Activated T-helper 17 cell treated with anti-CD3 and anti-CD28 coated beads, Interleukin-2, amount 50 U/mL, for 72 hours (primary cell): ENCODE measurements around the gene RNU1-4. TPM values are rescaled to one million over a fixed set of nuclear protein-coding genes. Genes with fewer than 3 reads are reported as not detected.
A peak's percentile ranks its signal among the peaks of the same experiment; 100 is the strongest.
"Not testable (repeated sequence)": the region's sequence is repeated elsewhere in the genome, so short reads cannot be mapped to it uniquely, and the experiment has no call there.

Source experiments
- ATAC-seq: fragments of 150-1000 bp; cut with Tn5 transposase; replicated peaks from 2 replicates; pipeline ENCODE4 v1.10.0; 2021; ENCODE audit warnings: mild to moderate bottlenecking, moderate library complexity
- H3K27ac Mint-ChIP-seq: one replicate; pipeline ENCODE4 v1.8.0; 2022; ENCODE audit warnings: mixed read lengths
- H3K27me3 Mint-ChIP-seq: one replicate; pipeline ENCODE4 v1.8.0; 2022; ENCODE audit warnings: mixed read lengths
- H3K36me3 Mint-ChIP-seq: one replicate; pipeline ENCODE4 v1.8.0; 2022; ENCODE audit warnings: low read depth, mild to moderate bottlenecking, mixed read lengths
- H3K4me1 Mint-ChIP-seq: one replicate; pipeline ENCODE4 v1.8.0; 2022; ENCODE audit warnings: mixed read lengths
- H3K4me3 Mint-ChIP-seq: one replicate; pipeline ENCODE4 v1.8.0; 2022; ENCODE audit warnings: mild to moderate bottlenecking, mixed read lengths
- H3K9me3 Mint-ChIP-seq: one replicate; pipeline ENCODE4 v1.8.0; 2022; ENCODE audit warnings: mixed read lengths
- total RNA-seq, 2 donors: library from RNA; stranded (reverse); gene quantifications; one replicate each; pipeline ENCODE4 v1.2.3, GENCODE V29; 2022

The RNU1-4 gene
- total RNA-seq, 2 donors from 2014 or later, result 1,202 to 2,371 TPM

- not testable (repeated sequence) for H3K27me3 Mint-ChIP-seq, H3K4me1 Mint-ChIP-seq, H3K36me3 Mint-ChIP-seq, H3K27ac Mint-ChIP-seq, ATAC-seq, H3K9me3 Mint-ChIP-seq, H3K4me3 Mint-ChIP-seq
Measured at GRCh38 chr1:16765731-16766605, 25.7 kb downstream of the RNU1-4 start.

GRCh38 chr1:16766689-16767256 is 26.5 kb downstream of the RNU1-4 start:
- H3K9me3 Mint-ChIP-seq, H3K27ac Mint-ChIP-seq, H3K4me1 Mint-ChIP-seq, ATAC-seq, H3K36me3 Mint-ChIP-seq, H3K4me3 Mint-ChIP-seq: not testable (repeated sequence)
- H3K27me3 Mint-ChIP-seq, result peaks cover 10% of the 10 kb centered on the region

- H3K27me3 Mint-ChIP-seq, result peaks cover 12% of the 10 kb centered on the region
- H3K4me1 Mint-ChIP-seq, H3K36me3 Mint-ChIP-seq, H3K9me3 Mint-ChIP-seq, H3K27ac Mint-ChIP-seq, H3K4me3 Mint-ChIP-seq, ATAC-seq: not testable (repeated sequence)
Measured at GRCh38 chr1:16770139-16770759, 29.9 kb downstream of the RNU1-4 start.

GRCh38 chr1:16770896-16771446 is 30.7 kb downstream of the RNU1-4 start:
- ATAC-seq, H3K27ac Mint-ChIP-seq, H3K27me3 Mint-ChIP-seq, H3K4me3 Mint-ChIP-seq, H3K4me1 Mint-ChIP-seq, H3K9me3 Mint-ChIP-seq, H3K36me3 Mint-ChIP-seq: not testable (repeated sequence)

- H3K27ac Mint-ChIP-seq, H3K4me1 Mint-ChIP-seq, H3K4me3 Mint-ChIP-seq, H3K9me3 Mint-ChIP-seq, H3K36me3 Mint-ChIP-seq: not testable (repeated sequence)
- peaks cover 15% of the 10 kb centered on the region for H3K27me3 Mint-ChIP-seq
- ATAC-seq, result peak; percentile 70
Measured at GRCh38 chr1:16772275-16773204, 32.2 kb downstream of the RNU1-4 start.

GRCh38 chr1:16773205-16773596 is 32.9 kb downstream of the RNU1-4 start:
- H3K4me3 Mint-ChIP-seq, H3K4me1 Mint-ChIP-seq, ATAC-seq, H3K27ac Mint-ChIP-seq, H3K36me3 Mint-ChIP-seq, H3K9me3 Mint-ChIP-seq: not testable (repeated sequence)
- peaks cover 20% of the 10 kb centered on the region for H3K27me3 Mint-ChIP-seq

- H3K4me3 Mint-ChIP-seq, H3K4me1 Mint-ChIP-seq, H3K36me3 Mint-ChIP-seq, H3K27ac Mint-ChIP-seq, ATAC-seq, H3K9me3 Mint-ChIP-seq: not testable (repeated sequence)
- peaks cover 20% of the 10 kb centered on the region for H3K27me3 Mint-ChIP-seq
Measured at GRCh38 chr1:16773723-16774122, 33.4 kb downstream of the RNU1-4 start.

GRCh38 chr1:16774773-16775172 is 34.5 kb downstream of the RNU1-4 start:
- peaks cover 20% of the 10 kb centered on the region for H3K27me3 Mint-ChIP-seq
- not testable (repeated sequence) for ATAC-seq, H3K4me3 Mint-ChIP-seq, H3K36me3 Mint-ChIP-seq, H3K9me3 Mint-ChIP-seq, H3K4me1 Mint-ChIP-seq, H3K27ac Mint-ChIP-seq

GRCh38 chr1:16775290-16775689 is 35.0 kb downstream of the RNU1-4 start:
- ATAC-seq, H3K27ac Mint-ChIP-seq, H3K4me3 Mint-ChIP-seq, H3K4me1 Mint-ChIP-seq, H3K36me3 Mint-ChIP-seq, H3K9me3 Mint-ChIP-seq: not testable (repeated sequence)
- peaks cover 22% of the 10 kb centered on the region for H3K27me3 Mint-ChIP-seq

GRCh38 chr1:16776248-16776647 is 35.9 kb downstream of the RNU1-4 start:
- H3K27ac Mint-ChIP-seq, H3K4me1 Mint-ChIP-seq, H3K9me3 Mint-ChIP-seq, H3K4me3 Mint-ChIP-seq, H3K36me3 Mint-ChIP-seq, ATAC-seq: not testable (repeated sequence)
- H3K27me3 Mint-ChIP-seq, result peaks cover 21% of the 10 kb centered on the region

- not testable (repeated sequence) for H3K36me3 Mint-ChIP-seq
Measured at GRCh38 chr1:16776835-16777234, 36.5 kb downstream of the RNU1-4 start.

GRCh38 chr1:16777821-16778220 is 37.5 kb downstream of the RNU1-4 start:
- H3K27ac Mint-ChIP-seq, H3K4me3 Mint-ChIP-seq, H3K4me1 Mint-ChIP-seq, H3K9me3 Mint-ChIP-seq, H3K36me3 Mint-ChIP-seq, ATAC-seq: not testable (repeated sequence)
- H3K27me3 Mint-ChIP-seq, result peaks cover 21% of the 10 kb centered on the region

More at GRCh38 chr1:16776835-16777234, 36.5 kb downstream of the RNU1-4 start:
- H3K4me1 Mint-ChIP-seq, H3K27ac Mint-ChIP-seq, H3K9me3 Mint-ChIP-seq, H3K4me3 Mint-ChIP-seq, ATAC-seq: not testable (repeated sequence)
- peaks cover 21% of the 10 kb centered on the region for H3K27me3 Mint-ChIP-seq

GRCh38 chr1:16779525-16779924 is 39.2 kb downstream of the RNU1-4 start:
- not testable (repeated sequence) for H3K4me3 Mint-ChIP-seq, H3K4me1 Mint-ChIP-seq, ATAC-seq, H3K36me3 Mint-ChIP-seq, H3K27ac Mint-ChIP-seq, H3K9me3 Mint-ChIP-seq
- H3K27me3 Mint-ChIP-seq, result peaks cover 14% of the 10 kb centered on the region

GRCh38 chr1:16781033-16781432 is 40.7 kb downstream of the RNU1-4 start:
- H3K27ac Mint-ChIP-seq, H3K4me1 Mint-ChIP-seq, ATAC-seq, H3K9me3 Mint-ChIP-seq, H3K4me3 Mint-ChIP-seq, H3K36me3 Mint-ChIP-seq: not testable (repeated sequence)
- peaks cover 14% of the 10 kb centered on the region for H3K27me3 Mint-ChIP-seq
